Measurements from ENCODE around the gene KRTAP10-6. TPM values are rescaled to one million over a fixed set of nuclear protein-coding genes. Genes with fewer than 3 reads are reported as not detected.

The KRTAP10-6 gene
- total and polyA plus RNA-seq, 2 of the 8 experiments (the other 6 are each of a cell fraction or from before 2014, with no cell fraction given) = 0.12 TPM; not detected in 1

DNA sequence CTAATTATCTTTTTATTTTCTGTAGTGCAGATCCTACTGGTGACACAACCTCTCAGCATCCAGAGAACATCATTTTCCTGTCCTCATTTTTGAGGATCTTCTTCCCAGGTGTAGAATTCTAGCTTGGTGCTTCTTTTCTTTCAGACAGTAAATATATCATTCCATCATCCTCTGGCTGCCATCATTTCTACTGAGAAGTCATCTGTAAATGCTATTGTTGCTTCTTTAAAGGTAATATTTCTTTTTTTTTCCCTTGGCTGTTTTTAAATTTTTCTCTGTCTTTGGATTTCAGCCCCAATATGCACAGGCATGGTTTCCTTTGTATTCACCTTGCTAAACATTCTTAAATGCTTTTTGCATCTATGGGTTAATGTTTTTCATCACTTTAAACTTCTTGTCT lies 31.3 kb upstream of the KRTAP10-6 start (continued):
- no peak for TF ChIP-seq CEBPB (IDR thresholded peaks at IDR 0.05; ENCODE audit: low read depth, low read length)
